HPDE6-E6E7 (cell line): Measurements from ENCODE around the gene FLT4.

Experiments used
- DNase-seq: peaks from one replicate; pipeline ENCODE4 v3.0.0; 2011; ENCODE audit warnings: missing footprints; ENCODE audit errors: extremely low spot score

The FLT4 gene

GRCh38 chr5:180592176-180592575 lies 57.2 kb downstream of the FLT4 start:
- DNase-seq: no peak

GRCh38 chr5:180591311-180591887 lies 58.0 kb downstream of the FLT4 start, which contains the start of gene SCGB3A1:
Gene SCGB3A1, minus strand, starts transcription at chr5:180591499. Its CDS starts 37 bp downstream, at chr5:180591462.
- no peak for DNase-seq

GRCh38 chr5:180590543-180591310 lies 58.7 kb downstream of the FLT4 start:
- no peak for DNase-seq

GRCh38 chr5:180589771-180590542 lies 59.4 kb downstream of the FLT4 start:
- DNase-seq: no peak

GRCh38 chr5:180586870-180587269 lies 62.5 kb downstream of the FLT4 start:
- DNase-seq: no peak

- DNase-seq: no peak
These were observed 63.2 kb downstream of the FLT4 start for GRCh38 chr5:180586204-180586603.

GRCh38 chr5:180583738-180584137 lies 65.7 kb downstream of the FLT4 start:
- DNase-seq: no peak

- DNase-seq: no peak
These were observed 68.7 kb downstream of the FLT4 start for GRCh38 chr5:180580681-180581080.

GRCh38 chr5:180575571-180575970 lies 73.8 kb downstream of the FLT4 start:
- DNase-seq: no peak

GRCh38 chr5:180568914-180569313 lies 80.5 kb downstream of the FLT4 start:
- DNase-seq: no peak

GRCh38 chr5:180563994-180564393 lies 85.4 kb downstream of the FLT4 start:
- DNase-seq: no peak

GRCh38 chr5:180558232-180558631 lies 91.2 kb downstream of the FLT4 start:
- DNase-seq: no peak

- DNase-seq: no peak
These were observed 92.1 kb downstream of the FLT4 start for GRCh38 chr5:180557217-180557809.

GRCh38 chr5:180555168-180555921 lies 94.1 kb downstream of the FLT4 start:
- DNase-seq: no peak

GRCh38 chr5:180553530-180553929 lies 95.9 kb downstream of the FLT4 start:
- DNase-seq: no peak
